ENCODE measurements around the gene GREM1. TPM values are rescaled to one million over a fixed set of nuclear protein-coding genes. Genes with fewer than 3 reads are reported as not detected.

Gene GREM1
- total and polyA plus RNA-seq, 2 experiments from 2014 or later = 0.27 to 1.0 TPM

GRCh38 chr15:32691689-32692038 lies 26.1 kb upstream of the GREM1 start:
- ATAC-seq (no peak), DNase-seq (ENCODE audit: low spot score) (no peak)
- no peak overlapping the region for H3K4me3 ChIP-seq
- no peak overlapping the region for H3K4me2 ChIP-seq
- TF ChIP-seq CREB1 (CRISPR knock-in tag; IDR thresholded peaks at IDR 0.05; ENCODE audit: low read depth) (no peak), EZH2phosphoT487 (IDR thresholded peaks at IDR 0.05; ENCODE audit: unreplicated experiment) (no peak), NANOG (IDR thresholded peaks at IDR 0.05; ENCODE audit: borderline replicate concordance) (no peak), ZNF114 (CRISPR knock-in tag; IDR thresholded peaks at IDR 0.05) (no peak), STAT1 (IDR thresholded peaks at IDR 0.05; ENCODE audit: unreplicated experiment) (no peak), ZNF462 (CRISPR knock-in tag; IDR thresholded peaks at IDR 0.05) (no peak), ZNF331 (CRISPR knock-in tag; IDR thresholded peaks at IDR 0.05; ENCODE audit: low read depth) (no peak), JUNB (IDR thresholded peaks at IDR 0.05; ENCODE audit: unreplicated experiment) (no peak), REST (IDR thresholded peaks at IDR 0.05; ENCODE audit: unreplicated experiment) (no peak), CTCF (conservative IDR thresholded peaks at IDR 0.05; ENCODE audit: low read depth in 2 of 2) (no peak), EZH2 (IDR thresholded peaks at IDR 0.05; ENCODE audit: low read depth, unreplicated experiment) (no peak), ETS1 (IDR thresholded peaks at IDR 0.05) (no peak), POLR2AphosphoS5 (IDR thresholded peaks at IDR 0.05; ENCODE audit: low read depth) (no peak)
- H2AFZ ChIP-seq = no peak overlapping the region
- Mint-ChIP-seq H3K9me3 (no peaks in the 10 kb centered on the region), H3K27ac (no peak overlapping the region), H3K36me3 (ENCODE audit: low read depth) (peaks cover 2% of the 10 kb centered on the region; the same call in 2 of the 3 replicates), H3K27me3 (ENCODE audit: insufficient read depth, low read depth, poor library complexity) (no peaks in the 10 kb centered on the region), H3K4me1 (peaks cover 8% of the 10 kb centered on the region; the same call in 2 of the 3 replicates), H3K4me3 (no peak overlapping the region)
- no peak overlapping the region for H3K27ac ChIP-seq (ENCODE audit: low read depth)
- no peaks in the 10 kb centered on the region; the same call in 1 of the 2 replicates for H4K20me1 ChIP-seq (replicated peaks; ENCODE audit: insufficient read depth)
- H3F3A ChIP-seq (replicated peaks; ENCODE audit: low read depth) = no peaks in the 10 kb centered on the region
- H3K9me2 ChIP-seq (ENCODE audit: insufficient read depth) = peaks cover 9% of the 10 kb centered on the region; the same call in 1 of the 2 replicates
- no peaks in the 10 kb centered on the region for H3K27me3 ChIP-seq (ENCODE audit: insufficient read depth)
- no peaks in the 10 kb centered on the region for H3K36me3 ChIP-seq (ENCODE audit: insufficient read depth)
- no peaks in the 10 kb centered on the region for H3K79me2 ChIP-seq (replicated peaks; ENCODE audit: insufficient read depth)
- H3K4me1 ChIP-seq (ENCODE audit: insufficient read depth) = 0 out of 2 replicates have a peak, but pooled peaks cover 3% of the 10 kb centered on the region

Measured in GM23338 (cell line).